ENCODE results near the gene CRYGN.

The CRYGN gene

GRCh38 chr7:151406886-151407583 lies 32.9 kb downstream of the CRYGN start:
- in situ Hi-C loops (cut with HindIII; ENCODE audit: low pct_ligation_motif_present, low sequenced_read_pairs) = no loop called here
- Histone ChIP-seq H3K36me3 (replicated peaks) (no peaks in the 10 kb centered on the region), H3K27me3 (replicated peaks) (peaks cover 36% of the 10 kb centered on the region), H3K4me3 (ENCODE audit: low read depth, low read length) (no peak overlapping the region), H3K27ac (no peak overlapping the region)
- TF ChIP-seq CTCF (IDR thresholded peaks at IDR 0.05; ENCODE audit: low read depth, low read length, missing control alignments) = no peak
- no peak for DNase-seq

- peaks cover 29% of the 10 kb centered on the region for H3K27me3 ChIP-seq (replicated peaks)
- no peaks in the 10 kb centered on the region for H3K36me3 ChIP-seq (replicated peaks)
- no peak overlapping the region for H3K4me3 ChIP-seq (ENCODE audit: low read depth, low read length)
- no peak overlapping the region for H3K27ac ChIP-seq
- DNase-seq = no peak
- no peak for TF ChIP-seq CTCF (IDR thresholded peaks at IDR 0.05; ENCODE audit: low read depth, low read length, missing control alignments)
- in situ Hi-C loops (cut with HindIII; ENCODE audit: low pct_ligation_motif_present, low sequenced_read_pairs) = no loop called here
Measured at GRCh38 chr7:151406051-151406875, 33.7 kb downstream of the CRYGN start.

GRCh38 chr7:151405588-151405987 lies 34.4 kb downstream of the CRYGN start:
- Histone ChIP-seq H3K27ac (no peak overlapping the region), H3K27me3 (replicated peaks) (peaks cover 25% of the 10 kb centered on the region), H3K36me3 (replicated peaks) (no peaks in the 10 kb centered on the region), H3K4me3 (ENCODE audit: low read depth, low read length) (no peak overlapping the region)
- DNase-seq = no peak
- in situ Hi-C loops (cut with HindIII; ENCODE audit: low pct_ligation_motif_present, low sequenced_read_pairs) = no loop called here
- TF ChIP-seq CTCF (IDR thresholded peaks at IDR 0.05; ENCODE audit: low read depth, low read length, missing control alignments) = no peak

GRCh38 chr7:151405056-151405455 lies 34.9 kb downstream of the CRYGN start:
- TF ChIP-seq CTCF (IDR thresholded peaks at IDR 0.05; ENCODE audit: low read depth, low read length, missing control alignments) = no peak
- peaks cover 23% of the 10 kb centered on the region for H3K27me3 ChIP-seq (replicated peaks)
- in situ Hi-C loops (cut with HindIII; ENCODE audit: low pct_ligation_motif_present, low sequenced_read_pairs) = no loop called here
- no peaks in the 10 kb centered on the region for H3K36me3 ChIP-seq (replicated peaks)
- no peak overlapping the region for H3K27ac ChIP-seq
- DNase-seq = no peak
- no peak overlapping the region for H3K4me3 ChIP-seq (ENCODE audit: low read depth, low read length)

GRCh38 chr7:151404216-151405011 lies 35.5 kb downstream of the CRYGN start:
- Histone ChIP-seq H3K36me3 (replicated peaks) (no peaks in the 10 kb centered on the region), H3K27ac (no peak overlapping the region), H3K4me3 (ENCODE audit: low read depth, low read length) (no peak overlapping the region), H3K27me3 (replicated peaks) (peaks cover 19% of the 10 kb centered on the region)
- TF ChIP-seq CTCF (IDR thresholded peaks at IDR 0.05; ENCODE audit: low read depth, low read length, missing control alignments) = no peak
- no peak for DNase-seq
- in situ Hi-C loops (cut with HindIII; ENCODE audit: low pct_ligation_motif_present, low sequenced_read_pairs) = no loop called here

Data from brain microvascular endothelial cell (primary cell).